Measurements from ENCODE around the gene PRTFDC1. TPM values are rescaled to one million over a fixed set of nuclear protein-coding genes. Genes with fewer than 3 reads are reported as not detected.

The PRTFDC1 gene
- total and polyA plus RNA-seq, 2 donors from 2014 or later = 3.8 to 6.1 TPM

DNA sequence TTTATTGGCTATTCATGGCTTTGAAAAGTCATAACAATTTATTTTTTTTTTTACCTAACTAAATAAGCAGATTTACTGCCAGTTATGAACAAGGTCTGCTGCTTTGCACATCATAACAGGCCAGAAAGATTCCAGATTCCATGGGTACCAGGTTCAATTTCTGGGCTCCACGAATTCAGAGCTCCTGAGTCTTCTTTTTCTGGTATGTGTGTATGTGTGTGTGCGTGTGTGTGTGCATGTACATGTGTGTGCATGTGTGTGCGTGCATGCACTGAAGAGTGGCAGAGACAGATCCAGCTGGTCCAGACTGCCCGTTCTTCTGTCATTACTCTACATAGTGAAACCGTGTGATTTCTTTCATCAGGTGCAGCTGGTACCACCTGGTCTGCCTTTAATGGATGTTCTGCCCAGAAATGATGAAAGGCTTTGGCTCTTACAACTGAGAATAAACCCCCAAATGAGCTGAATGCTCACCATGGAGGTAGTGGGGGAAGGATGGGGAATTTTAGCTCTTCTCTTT is 14.6 kb upstream of the PRTFDC1 start:
- no peak for TF ChIP-seq CTCF (IDR thresholded peaks at IDR 0.05; ENCODE audit: borderline replicate concordance, extremely low read depth, insufficient read depth)
- Histone ChIP-seq H3K27me3 (ENCODE audit: control insufficient read depth, insufficient read depth, low read length) (no peaks in the 10 kb centered on the region), H3K9ac (ENCODE audit: low read length in 3 of 3) (no peak overlapping the region), H3K4me3 (ENCODE audit: low read length in 3 of 3) (no peak overlapping the region), H3K9me3 (ENCODE audit: control insufficient read depth in 2 of 3, insufficient read depth in 1 of 3, low read length in 3 of 3) (no peaks in the 10 kb centered on the region), H3K27ac (ENCODE audit: low read depth in 2 of 2, low read length in 2 of 2) (no peak overlapping the region), H3K4me1 (ENCODE audit: control insufficient read depth in 2 of 3, insufficient read depth in 2 of 3, low read depth in 1 of 3, low read length in 3 of 3) (no peaks in the 10 kb centered on the region), H3K36me3 (ENCODE audit: control insufficient read depth in 2 of 3, insufficient read depth in 3 of 3, low read length in 3 of 3) (no peaks in the 10 kb centered on the region)
- FAIRE-seq (no peak), DNase-seq (no peak)
- intact Hi-C loops (cut with DNase I) = no loop called here

GRCh38 chr10:24965051-24965450 is 12.6 kb upstream of the PRTFDC1 start:
- intact Hi-C loops (cut with DNase I) = no loop called here
- FAIRE-seq = no peak
- Histone ChIP-seq H3K4me3 (ENCODE audit: low read length in 3 of 3) (no peak overlapping the region), H3K4me1 (ENCODE audit: control insufficient read depth in 2 of 3, insufficient read depth in 2 of 3, low read depth in 1 of 3, low read length in 3 of 3) (no peaks in the 10 kb centered on the region), H3K27ac (ENCODE audit: low read depth in 2 of 2, low read length in 2 of 2) (no peak overlapping the region), H3K36me3 (ENCODE audit: control insufficient read depth in 2 of 3, insufficient read depth in 3 of 3, low read length in 3 of 3) (no peaks in the 10 kb centered on the region), H3K9me3 (ENCODE audit: control insufficient read depth in 2 of 3, insufficient read depth in 1 of 3, low read length in 3 of 3) (no peaks in the 10 kb centered on the region), H3K27me3 (ENCODE audit: control insufficient read depth, insufficient read depth, low read length) (no peaks in the 10 kb centered on the region), H3K9ac (ENCODE audit: low read length in 3 of 3) (no peak overlapping the region)
- no peak for DNase-seq
- no peak for TF ChIP-seq CTCF (IDR thresholded peaks at IDR 0.05; ENCODE audit: borderline replicate concordance, extremely low read depth, insufficient read depth)

- FAIRE-seq = no peak
- Histone ChIP-seq H3K4me1 (ENCODE audit: control insufficient read depth in 2 of 3, insufficient read depth in 2 of 3, low read depth in 1 of 3, low read length in 3 of 3) (no peaks in the 10 kb centered on the region), H3K4me3 (ENCODE audit: low read length in 3 of 3) (no peak overlapping the region), H3K9ac (ENCODE audit: low read length in 3 of 3) (no peak overlapping the region), H3K9me3 (ENCODE audit: control insufficient read depth in 2 of 3, insufficient read depth in 1 of 3, low read length in 3 of 3) (no peaks in the 10 kb centered on the region), H3K36me3 (ENCODE audit: control insufficient read depth in 2 of 3, insufficient read depth in 3 of 3, low read length in 3 of 3) (no peaks in the 10 kb centered on the region), H3K27me3 (ENCODE audit: control insufficient read depth, insufficient read depth, low read length) (no peaks in the 10 kb centered on the region), H3K27ac (ENCODE audit: low read depth in 2 of 2, low read length in 2 of 2) (no peak overlapping the region)
- intact Hi-C loops (cut with DNase I) = no loop called here
- TF ChIP-seq CTCF (IDR thresholded peaks at IDR 0.05; ENCODE audit: borderline replicate concordance, extremely low read depth, insufficient read depth) = no peak
- peak in 2 of 5 donors; percentile 77 to 82 for DNase-seq
Measured at GRCh38 chr10:24963521-24964041, 11.2 kb upstream of the PRTFDC1 start.

DNA sequence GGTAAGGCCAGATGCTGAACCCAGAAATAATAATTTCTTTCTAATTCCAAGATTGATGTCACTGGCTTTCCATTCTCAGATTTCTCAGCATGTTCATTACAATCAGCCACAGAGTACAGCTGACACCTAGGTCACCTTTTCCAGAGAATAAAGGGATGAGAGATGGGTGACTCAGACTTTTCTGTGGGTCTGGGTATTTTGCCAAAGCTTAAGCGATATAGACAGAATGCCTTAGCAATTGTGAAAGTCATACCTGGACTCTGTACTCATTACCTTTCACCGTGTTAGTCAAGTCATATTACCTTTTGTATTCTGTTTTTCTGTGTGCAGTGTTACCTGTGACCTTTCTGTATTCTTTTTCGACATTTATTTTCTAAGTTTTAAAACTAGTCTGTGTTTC is 10.6 kb upstream of the PRTFDC1 start:
- no peak for FAIRE-seq
- Histone ChIP-seq H3K9me3 (ENCODE audit: control insufficient read depth in 2 of 3, insufficient read depth in 1 of 3, low read length in 3 of 3) (no peaks in the 10 kb centered on the region), H3K36me3 (ENCODE audit: control insufficient read depth in 2 of 3, insufficient read depth in 3 of 3, low read length in 3 of 3) (no peaks in the 10 kb centered on the region), H3K9ac (ENCODE audit: low read length in 3 of 3) (no peak overlapping the region), H3K27me3 (ENCODE audit: control insufficient read depth, insufficient read depth, low read length) (no peaks in the 10 kb centered on the region), H3K27ac (ENCODE audit: low read depth in 2 of 2, low read length in 2 of 2) (no peak overlapping the region), H3K4me3 (ENCODE audit: low read length in 3 of 3) (no peak overlapping the region), H3K4me1 (ENCODE audit: control insufficient read depth in 2 of 3, insufficient read depth in 2 of 3, low read depth in 1 of 3, low read length in 3 of 3) (no peaks in the 10 kb centered on the region)
- intact Hi-C loops (cut with DNase I) = no loop called here
- TF ChIP-seq CTCF (IDR thresholded peaks at IDR 0.05; ENCODE audit: borderline replicate concordance, extremely low read depth, insufficient read depth) = no peak
- no peak for DNase-seq
